Sciatic nerve (tissue), 2 donors: ENCODE results near the gene RHOT1. TPM values are rescaled to one million over a fixed set of nuclear protein-coding genes. Genes with fewer than 3 reads are reported as not detected.
"Not testable (repeated sequence)": the region's sequence is repeated elsewhere in the genome, so short reads cannot be mapped to it uniquely, and the experiment has no call there.

Experiments used
- ATAC-seq: fragments of 200-7000 bp; cut with Tn5 transposase; one replicate; pipeline ENCODE4 v1.9.1; 2020; ENCODE audit warnings: mild to moderate bottlenecking, moderate library complexity
- DNase-seq: peaks from one replicate; pipeline ENCODE4 v3.0.0-alpha.2; 2020; ENCODE audit warnings: low spot score
- intact Hi-C: fragments of 100-400 bp; cut with DNase I; formaldehyde crosslinking; loops from one replicate; pipeline ENCODE4 v1.14.2; 2022
- total RNA-seq: library from RNA; stranded (reverse); fragmentation: NEBNext Ultra II Directional; extraction: Animal tissue kit (Norgen Biotek cat#: 25700); gene quantifications from one replicate; pipeline ENCODE4 v1.2.1, GENCODE V29; 2021
- donor health status: DM: no; HTN: no; CAD: no.
- donor health status: DM: no; HTN: no; CAD: no.

Gene RHOT1
- total RNA-seq, 1 donor from 2014 or later, result 50.4 TPM

GRCh38 chr17:32155896-32156295 is 13.6 kb downstream of the RHOT1 start:
- intact Hi-C loops, result no loop called here
- ATAC-seq (no peak), DNase-seq (no peak)

DNA sequence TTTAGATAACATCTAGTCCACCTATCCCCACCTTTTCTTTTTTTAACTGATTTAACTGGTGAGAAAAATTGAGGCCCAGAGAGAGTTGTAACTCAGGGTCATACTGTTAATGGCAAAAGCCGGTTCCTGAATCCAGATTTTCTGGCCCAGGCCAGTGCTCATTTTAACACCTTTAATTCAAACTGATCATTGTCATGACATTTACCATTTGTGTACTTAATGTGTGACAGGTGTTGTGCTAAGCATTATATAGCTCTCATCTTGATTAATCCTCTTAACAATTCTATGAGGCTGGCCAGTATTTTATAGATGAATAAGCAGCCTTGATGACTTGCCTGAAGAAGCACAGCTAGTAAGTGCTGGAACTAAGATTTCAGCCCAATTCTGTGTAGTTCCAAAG is 14.4 kb downstream of the RHOT1 start:
- intact Hi-C loops, result no loop called here
- ATAC-seq, result no peak
- DNase-seq, result no peak

- intact Hi-C loops, result no loop called here
- DNase-seq, result no peak
- no peak for ATAC-seq
These were observed 14.9 kb downstream of the RHOT1 start for GRCh38 chr17:32157225-32157624.

GRCh38 chr17:32158870-32159585 is 16.7 kb downstream of the RHOT1 start:
- no peak for DNase-seq
- intact Hi-C loops, result no loop called here
- no peak for ATAC-seq

- ATAC-seq, result no peak
These were observed 17.5 kb downstream of the RHOT1 start for GRCh38 chr17:32159586-32160438.

GRCh38 chr17:32160526-32160925 is 18.2 kb downstream of the RHOT1 start:
- DNase-seq (no peak), ATAC-seq (no peak)
- intact Hi-C loops, result no loop called here

More at GRCh38 chr17:32159586-32160438, 17.5 kb downstream of the RHOT1 start:
- intact Hi-C loops, result no loop called here
- no peak for DNase-seq

- no peak for ATAC-seq
- intact Hi-C loops, result no loop called here
- DNase-seq, result no peak
These were observed 18.7 kb downstream of the RHOT1 start for GRCh38 chr17:32161029-32161428.

GRCh38 chr17:32161506-32162365 is 19.4 kb downstream of the RHOT1 start:
- ATAC-seq (no peak), DNase-seq (no peak)
- intact Hi-C loops, result no loop called here

- no peak for ATAC-seq
These were observed 32.6 kb downstream of the RHOT1 start for GRCh38 chr17:32174889-32175288.

GRCh38 chr17:32178679-32179078 is 36.4 kb downstream of the RHOT1 start:
- DNase-seq, ATAC-seq, intact Hi-C loops: not testable (repeated sequence)

More at GRCh38 chr17:32174889-32175288, 32.6 kb downstream of the RHOT1 start:
- intact Hi-C loops, result no loop called here
- DNase-seq, result no peak

GRCh38 chr17:32179103-32179502 is 36.8 kb downstream of the RHOT1 start:
- DNase-seq, intact Hi-C loops, ATAC-seq: not testable (repeated sequence)

DNA sequence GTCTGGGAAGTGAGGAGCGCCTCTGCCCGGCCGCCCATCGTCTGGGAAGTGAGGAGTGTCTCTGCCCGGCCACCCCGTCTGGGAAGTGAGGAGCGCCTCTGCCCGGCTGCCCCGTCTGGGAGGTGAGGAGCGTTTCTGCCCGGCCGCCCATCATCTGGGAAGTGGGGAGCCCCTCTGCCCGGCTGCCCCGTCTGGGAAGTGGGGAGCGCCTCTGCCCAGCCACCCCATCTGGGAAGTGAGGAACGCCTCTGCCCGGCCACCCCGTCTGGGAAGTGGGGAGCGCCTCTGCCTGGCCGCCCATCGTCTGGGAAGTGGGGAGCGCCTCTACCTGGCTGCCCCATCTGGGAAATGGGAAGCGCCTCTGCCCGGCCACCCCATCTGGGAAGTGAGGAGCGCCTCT is 37.2 kb downstream of the RHOT1 start:
- DNase-seq, intact Hi-C loops: not testable (repeated sequence)

DNA sequence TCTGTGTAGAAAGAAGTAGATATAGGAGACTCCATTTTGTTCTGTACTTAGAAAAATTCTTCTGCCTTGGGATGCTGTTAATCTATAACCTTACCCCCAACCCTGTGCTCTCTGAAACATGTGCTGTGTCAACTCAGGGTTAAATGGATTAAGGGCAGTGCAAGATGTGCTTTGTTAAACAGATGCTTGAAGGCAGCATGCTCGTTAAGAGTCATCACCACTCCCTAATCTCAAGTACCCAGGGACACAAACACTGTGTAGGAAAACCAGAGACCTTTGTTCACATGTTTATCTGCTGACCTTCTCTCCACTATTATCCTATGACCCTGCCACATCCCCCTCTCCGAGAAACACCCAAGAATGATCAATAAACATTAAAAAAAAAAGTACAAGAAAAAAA is 38.0 kb downstream of the RHOT1 start:
- ATAC-seq, DNase-seq, intact Hi-C loops: not testable (repeated sequence)

More for the DNA sequence above, 37.2 kb downstream of the RHOT1 start:
- ATAC-seq, result not testable (repeated sequence)

GRCh38 chr17:32185875-32186274 is 43.6 kb downstream of the RHOT1 start:
- intact Hi-C loops, result no loop called here
- DNase-seq (no peak), ATAC-seq (no peak)

DNA sequence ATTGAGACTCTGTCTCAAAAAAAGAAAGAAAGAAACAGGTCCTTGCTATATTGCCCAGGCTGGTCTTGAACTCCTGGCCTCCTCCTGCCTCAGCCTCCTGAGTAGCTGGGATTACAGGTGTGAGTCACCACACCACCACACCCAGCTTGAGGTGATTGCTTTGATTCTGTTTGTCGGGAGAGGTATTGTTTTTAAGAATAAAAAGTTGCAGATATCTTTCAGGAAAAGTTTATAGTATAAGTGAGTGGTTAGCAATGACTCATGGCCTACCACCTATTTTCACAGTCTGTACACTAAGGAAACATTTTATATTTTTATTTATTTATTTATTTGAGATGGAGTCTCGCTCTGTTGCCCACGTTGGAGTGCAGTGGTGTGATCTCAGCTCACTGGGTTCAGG is 45.0 kb downstream of the RHOT1 start:
- no peak for ATAC-seq
- DNase-seq, result no peak
- intact Hi-C loops, result no loop called here

DNA sequence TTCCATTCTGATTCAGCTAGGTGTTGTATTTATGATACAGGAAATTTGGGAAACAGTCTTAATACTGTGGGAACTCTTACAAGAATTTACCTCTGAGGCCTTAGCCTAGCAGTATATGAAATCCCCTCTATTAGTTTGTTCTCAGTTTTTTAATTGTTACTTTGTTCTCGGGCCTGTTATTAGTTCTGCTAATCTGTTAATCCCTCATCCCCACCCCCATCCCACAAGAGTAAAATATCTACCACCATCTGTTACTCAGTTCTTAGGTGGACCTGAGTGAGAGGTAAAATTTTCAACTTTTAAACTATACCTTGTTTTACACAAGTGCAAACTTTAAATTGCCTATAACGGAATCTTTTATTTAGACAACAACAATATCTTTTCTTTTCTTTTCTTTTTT is 47.0 kb downstream of the RHOT1 start:
- DNase-seq (no peak), ATAC-seq (no peak)
- intact Hi-C loops, result no loop called here

- no peak for DNase-seq
- intact Hi-C loops, result no loop called here
These were observed 49.0 kb downstream of the RHOT1 start for GRCh38 chr17:32191306-32191705.

GRCh38 chr17:32192379-32192778 is 50.1 kb downstream of the RHOT1 start:
- ATAC-seq (no peak), DNase-seq (no peak)
- intact Hi-C loops, result no loop called here

More at GRCh38 chr17:32191306-32191705, 49.0 kb downstream of the RHOT1 start:
- ATAC-seq, result no peak

GRCh38 chr17:32197987-32198386 is 55.7 kb downstream of the RHOT1 start:
- DNase-seq (no peak), ATAC-seq (no peak)
- intact Hi-C loops, result no loop called here
